DOHH2 (cell line): ENCODE results near the gene MIS12.

Experiments
- EZH2phosphoT487 ChIP-seq: fragments of 200-600 bp; sonication (generic); IDR thresholded peaks from 2 replicates; pipeline ENCODE4 v1.6.1; 2017; ENCODE audit warnings: borderline replicate concordance, mild to moderate bottlenecking, antibody characterized with exemption, low read length, moderate library complexity, mixed read lengths
- TF ChIP-seq, protein P1 (sequence below): fragments of 200-600 bp; sonication (generic); IDR thresholded peaks from one replicate; pipeline ENCODE4 v1.5.1; 2014; ENCODE audit warnings: antibody characterized with exemption, mild to moderate bottlenecking, low read depth, low read length; ENCODE audit not compliant: poor library complexity, severe bottlenecking

GRCh38 chr17:5513628-5514027 lies 27.3 kb downstream of the MIS12 start:
- TF ChIP-seq, protein P1, sequence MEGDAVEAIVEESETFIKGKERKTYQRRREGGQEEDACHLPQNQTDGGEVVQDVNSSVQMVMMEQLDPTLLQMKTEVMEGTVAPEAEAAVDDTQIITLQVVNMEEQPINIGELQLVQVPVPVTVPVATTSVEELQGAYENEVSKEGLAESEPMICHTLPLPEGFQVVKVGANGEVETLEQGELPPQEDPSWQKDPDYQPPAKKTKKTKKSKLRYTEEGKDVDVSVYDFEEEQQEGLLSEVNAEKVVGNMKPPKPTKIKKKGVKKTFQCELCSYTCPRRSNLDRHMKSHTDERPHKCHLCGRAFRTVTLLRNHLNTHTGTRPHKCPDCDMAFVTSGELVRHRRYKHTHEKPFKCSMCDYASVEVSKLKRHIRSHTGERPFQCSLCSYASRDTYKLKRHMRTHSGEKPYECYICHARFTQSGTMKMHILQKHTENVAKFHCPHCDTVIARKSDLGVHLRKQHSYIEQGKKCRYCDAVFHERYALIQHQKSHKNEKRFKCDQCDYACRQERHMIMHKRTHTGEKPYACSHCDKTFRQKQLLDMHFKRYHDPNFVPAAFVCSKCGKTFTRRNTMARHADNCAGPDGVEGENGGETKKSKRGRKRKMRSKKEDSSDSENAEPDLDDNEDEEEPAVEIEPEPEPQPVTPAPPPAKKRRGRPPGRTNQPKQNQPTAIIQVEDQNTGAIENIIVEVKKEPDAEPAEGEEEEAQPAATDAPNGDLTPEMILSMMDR, result no peak
- TF ChIP-seq EZH2phosphoT487, result no peak
